K562 (cell line): Measurements from ENCODE around the gene ZNF135. TPM values are rescaled to one million over a fixed set of nuclear protein-coding genes. Genes with fewer than 3 reads are reported as not detected.

Experiments used
- ATAC-seq: fragments of 200-7000 bp; cut with Tn5 transposase; 3 replicates; pipeline ENCODE4 v1.9.1; 2020; ENCODE audit warnings: moderate library complexity
- BruUV-seq: library from RNA; stranded (reverse); fragments of 400-500 nt; replicated peaks from 2 replicates; lab custom pipeline; 2021; lab: Mats Ljungman, UMichigan
- CTCF ChIA-PET: fragments of 300-600 bp; formaldehyde crosslinking; extraction: SDS; loops from one replicate; lab custom pipeline; 2021; ENCODE audit warnings: low intra/inter-chr PET ratio; lab: Yijun Ruan, JAX
- POLR2A ChIA-PET: fragments of 300-600, 350-650 bp; sonication (Branson Sonifier 250); formaldehyde crosslinking; extraction: SDS; loops from one replicate; lab custom pipeline; 2021; ENCODE audit warnings: antibody characterized with exemption, inconsistent platforms; lab: Yijun Ruan, JAX
- DNase-seq, 4 experiments: peaks; one replicate each; pipeline versions ENCODE4 v3.0.0 to v3.0.0-alpha.2; 2011 to 2018; ENCODE audit warnings: low spot score in 3 of 4, mixed read lengths in 3 of 4; ENCODE audit errors: extremely low read depth in 1 of 4
- FAIRE-seq: peaks from 2 replicates; lab custom pipeline; 2011; peaks lifted over from hg19 to GRCh38; lab: Jason Lieb, UNC
- H2AFZ ChIP-seq: 2 replicates; pipeline ENCODE4 v1.6.0; 2011; ENCODE audit warnings: low read depth, low read length, control low read depth, inconsistent platforms
- H3K27ac ChIP-seq: fragments of 200-600 bp; 3 replicates; pipeline ENCODE4 v1.8.0; 2011; ENCODE audit warnings: low read depth, mild to moderate bottlenecking, control low read depth, inconsistent platforms, low read length, moderate library complexity, mixed read lengths; ENCODE audit errors: extremely low read depth
- H3K27me3 ChIP-seq, 2 experiments: fragments of 300-600 bp in 1 of 2; 2 replicates in 1 of 2; 3 replicates in 1 of 2; pipeline versions ENCODE4 v1.6.0 to v1.8.0; 2011; ENCODE audit warnings: inconsistent platforms in 2 of 2, low read length in 2 of 2, mild to moderate bottlenecking in 1 of 2, mixed read lengths in 1 of 2, moderate library complexity in 1 of 2; ENCODE audit not compliant: control insufficient read depth in 2 of 2, insufficient read depth in 2 of 2
- H3K36me3 ChIP-seq: fragments of 300-600 bp; 3 replicates; pipeline ENCODE4 v1.8.0; 2011; ENCODE audit warnings: mild to moderate bottlenecking, low read length, inconsistent platforms; ENCODE audit not compliant: control insufficient read depth, insufficient read depth
- H3K4me1 ChIP-seq, 2 experiments: fragments of 200-600 bp in 1 of 2; replicated peaks in 1 of 2; 2 replicates in 1 of 2; 3 replicates in 1 of 2; pipeline versions ENCODE4 v1.5.1 to v1.8.0; 2011; ENCODE audit warnings: inconsistent platforms in 2 of 2, low read length in 2 of 2, mild to moderate bottlenecking in 1 of 2, mixed read lengths in 1 of 2, moderate library complexity in 1 of 2; ENCODE audit not compliant: control insufficient read depth in 2 of 2, insufficient read depth in 2 of 2
- H3K4me2 ChIP-seq: 2 replicates; pipeline ENCODE4 v1.6.1; 2011; ENCODE audit warnings: low read length, control low read depth, inconsistent platforms, mixed read lengths; ENCODE audit not compliant: insufficient read depth
- H3K4me3 ChIP-seq: fragments of 200-600 bp; sonication (generic), shearing (Covaris generic); 2 replicates; pipeline ENCODE4 v1.5.1; 2016; ENCODE audit warnings: control low read depth, inconsistent platforms
- H3K79me2 ChIP-seq: fragments of 200-600 bp; 3 replicates; pipeline ENCODE4 v1.8.0; 2011; ENCODE audit warnings: low read length, inconsistent platforms; ENCODE audit not compliant: control insufficient read depth, insufficient read depth
- H3K9ac ChIP-seq, 2 experiments: 2 replicates each; pipeline versions ENCODE4 v1.6.0 to v1.6.1; 2011; ENCODE audit warnings: low read depth in 2 of 2, low read length in 2 of 2, control low read depth in 1 of 2, inconsistent platforms in 1 of 2, mild to moderate bottlenecking in 1 of 2, mixed read lengths in 1 of 2; ENCODE audit not compliant: insufficient read depth in 1 of 2
- H3K9me1 ChIP-seq: one replicate; pipeline ENCODE4 v1.6.0; 2011; ENCODE audit warnings: inconsistent platforms, mild to moderate bottlenecking, low read length, moderate library complexity; ENCODE audit not compliant: control insufficient read depth, insufficient read depth
- H3K9me3 ChIP-seq: replicated peaks from 2 replicates; pipeline ENCODE4 v1.5.1; 2011; ENCODE audit warnings: low read depth, low read length, inconsistent platforms; ENCODE audit not compliant: control insufficient read depth, insufficient read depth
- H4K20me1 ChIP-seq: replicated peaks from 2 replicates; pipeline ENCODE4 v1.6.1; 2011; ENCODE audit warnings: low read length, inconsistent platforms, mixed read lengths; ENCODE audit not compliant: control insufficient read depth, insufficient read depth
- CBFA2T3 ChIP-seq: fragments of 450-650 bp; IDR thresholded peaks from 2 replicates; pipeline ENCODE4 v1.6.1; 2017
- DEAF1 ChIP-seq: fragments of 450-650 bp; formaldehyde crosslinking; IDR thresholded peaks from 2 replicates; pipeline ENCODE4 v1.4.0; 2020; ENCODE audit warnings: mild to moderate bottlenecking, moderate library complexity
- FOXP1 ChIP-seq: sonication (generic); formaldehyde crosslinking; IDR thresholded peaks from 2 replicates; pipeline ENCODE4 v1.8.0; 2022; ENCODE audit warnings: mild to moderate bottlenecking, missing genetic modification reagents
- KAT8 ChIP-seq: fragments of 450-650 bp; IDR thresholded peaks from 2 replicates; pipeline ENCODE4 v1.6.1; 2016; ENCODE audit warnings: low read depth, mild to moderate bottlenecking
- MXI1 ChIP-seq: IDR thresholded peaks from 2 replicates; pipeline ENCODE4 v1.6.1; 2011; ENCODE audit warnings: low read depth, mild to moderate bottlenecking, improper control_type of control experiment, low read length
- PHF20 ChIP-seq: fragments of 450-650 bp; IDR thresholded peaks from 2 replicates; pipeline ENCODE4 v1.6.1; 2018; ENCODE audit not compliant: partially characterized antibody
- PML ChIP-seq: IDR thresholded peaks from 2 replicates; pipeline ENCODE4 v1.6.1; 2012; ENCODE audit warnings: low read length, inconsistent platforms
- POLR2B ChIP-seq: fragments of 450-650 bp; IDR thresholded peaks from 2 replicates; pipeline ENCODE4 v1.6.1; 2018; ENCODE audit warnings: low read depth; ENCODE audit not compliant: partially characterized antibody
- RFX1 ChIP-seq: fragments of 450-650 bp; IDR thresholded peaks from 2 replicates; pipeline ENCODE4 v1.6.1; 2016; ENCODE audit warnings: mild to moderate bottlenecking, moderate library complexity
- SMAD1 ChIP-seq: fragments of 150-350 bp; IDR thresholded peaks from 2 replicates; pipeline ENCODE4 v1.6.1; 2014; ENCODE audit warnings: low read length, low read depth; ENCODE audit not compliant: partially characterized antibody
- SMC3 ChIP-seq: conservative IDR thresholded peaks from 2 replicates; pipeline ENCODE4 v1.6.1; 2011; ENCODE audit warnings: low read depth, low read length, improper control_type of control experiment; ENCODE audit not compliant: insufficient read depth
- SP1 ChIP-seq: sonication (generic); formaldehyde crosslinking; IDR thresholded peaks from 2 replicates; pipeline ENCODE4 v1.8.1; 2022; ENCODE audit warnings: mild to moderate bottlenecking, missing genetic modification reagents
- SP2 ChIP-seq: IDR thresholded peaks from 2 replicates; pipeline ENCODE4 v1.6.1; 2011; ENCODE audit warnings: mild to moderate bottlenecking, low read depth, low read length, moderate library complexity; ENCODE audit not compliant: poor library complexity, severe bottlenecking; ENCODE audit errors: extremely low read depth
- STAG1 ChIP-seq: sonication (generic); formaldehyde crosslinking; IDR thresholded peaks from 2 replicates; pipeline ENCODE4 v1.5.0; 2020; ENCODE audit warnings: missing genetic modification reagents, borderline replicate concordance
- TAF7 ChIP-seq: fragments of 450-650 bp; IDR thresholded peaks from 2 replicates; pipeline ENCODE4 v1.6.1; 2016; ENCODE audit warnings: missing genetic modification characterization, missing compliant biosample characterization
- USF1 ChIP-seq: sonication (generic); formaldehyde crosslinking; IDR thresholded peaks from 2 replicates; pipeline ENCODE4 v1.9.0; 2022; ENCODE audit warnings: mild to moderate bottlenecking, missing genetic modification reagents
- ZNF121 ChIP-seq: sonication (generic); formaldehyde crosslinking; conservative IDR thresholded peaks from 2 replicates; pipeline ENCODE4 v1.8.0; 2022; ENCODE audit warnings: missing genetic modification reagents
- ZNF143 ChIP-seq: sonication (generic); formaldehyde crosslinking; IDR thresholded peaks from 2 replicates; pipeline ENCODE4 v1.9.0; 2022; ENCODE audit warnings: mild to moderate bottlenecking, missing genetic modification reagents
- ZNF165 ChIP-seq: fragments of 250-450 bp; sonication (Bioruptor Pico); IDR thresholded peaks from 2 replicates; pipeline ENCODE4 v1.4.0; 2020; ENCODE audit warnings: borderline replicate concordance
- ZNF184 ChIP-seq: sonication (generic); formaldehyde crosslinking; IDR thresholded peaks from 2 replicates; pipeline ENCODE4 v1.5.0; 2020; ENCODE audit warnings: missing genetic modification reagents
- ZNF274 ChIP-seq: IDR thresholded peaks from 2 replicates; pipeline ENCODE4 v1.6.1; 2011; ENCODE audit warnings: low read depth, mild to moderate bottlenecking, low read length, moderate library complexity, borderline replicate concordance
- ZNF316 ChIP-seq: fragments of 450-650 bp; IDR thresholded peaks from 2 replicates; pipeline ENCODE4 v1.6.1; 2016
- ZSCAN32 ChIP-seq: fragments of 450-650 bp; formaldehyde crosslinking; IDR thresholded peaks from 2 replicates; pipeline ENCODE4 v1.4.0; 2020; ENCODE audit warnings: mild to moderate bottlenecking, moderate library complexity
- WGBS: fragments of 100-300 bp; shearing (Covaris generic); methylation state at CpG from one replicate; pipeline ENCODE4 v1.1.6; 2016; ENCODE audit warnings: low coverage, mixed read lengths; ENCODE audit not compliant: insufficient coverage; ENCODE audit errors: missing lambda C conversion rate; 5-methylcytosine and 5-hydroxymethylcytosine counted together
- in situ Hi-C: fragments of 300-500 bp; cut with MboI; formaldehyde crosslinking; loops from 4 replicates; pipeline ENCODE4 v1.15.0; 2018; ENCODE audit warnings: inconsistent platforms, mixed read lengths
- intact Hi-C: fragments of 100-400 bp; cut with micrococcal nuclease; formaldehyde crosslinking; loops from 2 replicates; pipeline ENCODE4 v1.14.2; 2022
- polyA plus RNA-seq, 8 experiments: library from polyadenylated mRNA; depleted of rRNA in 4 of 8; stranded (reverse) in 5 of 8; unstranded in 3 of 8; fragments of >200 nt; fragmentation: Nextera tagmentation in 2 of 8; fragmentation: Illumina TruSeq in 1 of 8; extraction: Ambion mirVana in 2 of 8; extraction: Trizol in 1 of 8; gene quantifications; 2 replicates each; pipeline versions ENCODE4 v1.2.1 to v1.2.3, GENCODE V29; 2011 to 2014; ENCODE audit warnings: inconsistent platforms in 1 of 8, missing spikeins in 1 of 8
- total RNA-seq, 7 experiments: library from RNA; depleted of rRNA in 6 of 7; stranded (reverse); fragments of >200 nt in 6 of 7; fragmentation: Illumina TruSeq in 2 of 7; extraction: Trizol in 2 of 7; gene quantifications; 2 replicates each; pipeline versions ENCODE4 v1.2.1 to v1.2.3, GENCODE V29; 2011 to 2021; ENCODE audit warnings: low replicate concordance in 1 of 7

Gene ZNF135
- total and polyA plus RNA-seq, 9 of the 15 experiments (the other 6 are each of a cell fraction or from before 2014, with no cell fraction given), result not detected

GRCh38 chr19:58097781-58098681, 38.9 kb downstream of the ZNF135 start, which contains the start of gene ZSCAN18:
TSS of gene ZSCAN18 (minus strand) at chr19:58098231. CDS start at chr19:58090267, 7,964 bp downstream.
- FAIRE-seq, result no peak
- 3% methylated on average over 50 of the region's 67 CpGs for WGBS
- peak within 1 kb of the TSS; percentile 49 for H3K4me3 ChIP-seq
- no peak for TF ChIP-seq ZNF316
- no peak for TF ChIP-seq SMC3
- TF ChIP-seq ZSCAN32 (CRISPR knock-in tag), result no peak
- no peak for TF ChIP-seq PML
- no peak for TF ChIP-seq CBFA2T3
- TF ChIP-seq POLR2B, result no peak
- peak; percentile 75 for TF ChIP-seq ZNF143
- TF ChIP-seq SP2, result peak; percentile 32
- no peak for TF ChIP-seq DEAF1 (CRISPR knock-in tag)
- TF ChIP-seq STAG1, result no peak
- TF ChIP-seq SMAD1, result no peak
- no peak for TF ChIP-seq TAF7 (tag)
- peak; percentile 74 for TF ChIP-seq USF1 (CRISPR knock-in tag)
- no peak for TF ChIP-seq MXI1
- TF ChIP-seq ZNF165 (CRISPR knock-in tag), result no peak
- peak; percentile 93 for TF ChIP-seq RFX1
- no peak for TF ChIP-seq ZNF274
- no peak for TF ChIP-seq ZNF121 (CRISPR knock-in tag)
- TF ChIP-seq PHF20, result no peak
- TF ChIP-seq KAT8, result no peak
- TF ChIP-seq SP1 (CRISPR knock-in tag), result no peak
- no peak for TF ChIP-seq FOXP1
- TF ChIP-seq ZNF184 (CRISPR knock-in tag), result no peak

More at GRCh38 chr19:58097781-58098681, 38.9 kb downstream of the ZNF135 start, which contains the start of gene ZSCAN18:
- Histone ChIP-seq H3K27ac (no peak within 1 kb of the TSS), H3K27me3 (no peaks in the 10 kb centered on the region), H2AFZ (peak within 1 kb of the TSS; percentile 68; the same call in 1 of the 2 replicates), H3K4me1 (peaks cover 0 to 6% of the 10 kb centered on the region in 2 experiments; a peak in 1 of 5 replicates), H3K36me3 (no peaks in the 10 kb centered on the region), H3K9me3 (no peaks in the 10 kb centered on the region), H3K9ac (peak within 1 kb of the TSS; percentile 30 to 74; a peak in 1 of 4 replicates), H3K79me2 (no peaks in the 10 kb centered on the region), H4K20me1 (no peaks in the 10 kb centered on the region), H3K4me2 (peak within 1 kb of the TSS; percentile 55), H3K9me1 (no peaks in the 10 kb centered on the region)
- ATAC-seq (peak; percentile 98), DNase-seq (peak; percentile 68 to 89 (median 86))
- in situ Hi-C loops (no loop called here), intact Hi-C loops (no loop called here)
- CTCF ChIA-PET, result no interaction called here
- no TSS peak for BruUV-seq
- POLR2A ChIA-PET, result interaction anchor here (0.5 kb wide), 1 partner anchor 643 kb away, joined by 3 read pairs; no protein-coding TSS in a partner anchor
